GM18907 (cell line): ENCODE measurements around the gene SCML2.
"Not testable (repeated sequence)": the region's sequence is repeated elsewhere in the genome, so short reads cannot be mapped to it uniquely, and the experiment has no call there.

Experiments used
- ATAC-seq: cut with Tn5 transposase; IDR thresholded peaks from one replicate; pipeline ENCODE4 v1.9.1; 2021; ENCODE audit warnings: mild to moderate bottlenecking, moderate library complexity; ENCODE audit not compliant: unreplicated experiment

SCML2 gene

GRCh38 chrX:18272222-18272621 is 82.3 kb downstream of the SCML2 start:
- no peak for ATAC-seq

GRCh38 chrX:18271725-18272124 is 82.8 kb downstream of the SCML2 start:
- ATAC-seq: no peak

GRCh38 chrX:18271309-18271708 is 83.2 kb downstream of the SCML2 start:
- ATAC-seq: no peak

GRCh38 chrX:18255059-18255458 is 99.4 kb downstream of the SCML2 start:
- ATAC-seq: no peak

DNA sequence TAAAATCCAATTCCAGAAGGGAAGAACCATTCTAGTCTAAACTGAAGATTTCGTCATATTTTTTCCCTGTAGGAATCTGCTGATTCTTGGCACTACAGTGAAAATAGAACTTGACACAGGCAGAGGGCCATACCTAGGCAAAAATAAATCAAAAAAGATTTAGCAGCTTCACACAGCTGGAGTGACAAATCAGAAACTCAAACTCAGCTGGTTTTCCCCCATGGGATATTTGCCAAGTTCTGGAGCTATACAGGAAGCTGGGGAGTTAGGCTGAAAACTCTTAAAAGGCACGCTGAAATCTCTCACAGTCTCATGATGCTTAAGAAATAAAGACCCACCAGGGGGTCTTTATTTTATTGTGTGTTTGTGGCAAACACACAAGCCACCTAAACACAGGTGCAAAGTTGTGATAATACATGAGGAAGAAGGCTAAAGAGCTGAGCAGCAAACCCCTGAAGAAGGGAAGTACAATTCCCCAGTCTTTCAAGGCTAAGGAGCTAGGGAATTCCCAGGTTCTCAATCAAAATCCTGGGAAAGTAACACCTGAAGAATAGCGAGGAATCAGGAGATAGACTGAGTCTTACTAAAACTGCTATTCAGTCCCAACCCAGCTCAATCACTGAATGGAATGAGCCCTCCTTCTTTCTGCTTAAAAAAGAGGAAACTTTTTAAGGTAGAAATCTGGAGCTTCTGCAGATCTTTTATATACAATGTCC is 101.7 kb downstream of the SCML2 start:
- no peak for ATAC-seq

- not testable (repeated sequence) for ATAC-seq
Observed at GRCh38 chrX:18229646-18230045, 124.8 kb downstream of the SCML2 start.

DNA sequence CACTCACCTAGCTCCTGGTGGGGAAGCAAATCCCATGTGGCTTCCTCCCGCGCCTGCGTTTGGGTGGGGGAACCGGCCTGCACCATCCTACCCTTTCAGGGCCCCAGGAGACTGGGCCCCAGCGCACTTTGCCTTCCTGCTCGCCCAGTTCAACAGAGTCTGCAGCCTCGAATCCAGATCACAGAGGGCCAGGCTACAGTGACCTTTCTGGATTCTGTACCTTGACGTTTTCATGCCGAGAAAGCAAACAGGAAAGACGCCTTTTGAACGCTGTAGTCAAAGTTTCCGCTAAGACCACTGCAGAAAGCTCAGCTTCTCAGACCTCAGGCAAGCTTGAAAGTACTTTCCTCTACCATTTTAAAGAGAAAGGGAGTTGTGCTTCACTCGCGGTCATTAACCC is 126.4 kb downstream of the SCML2 start:
- no peak for ATAC-seq

DNA sequence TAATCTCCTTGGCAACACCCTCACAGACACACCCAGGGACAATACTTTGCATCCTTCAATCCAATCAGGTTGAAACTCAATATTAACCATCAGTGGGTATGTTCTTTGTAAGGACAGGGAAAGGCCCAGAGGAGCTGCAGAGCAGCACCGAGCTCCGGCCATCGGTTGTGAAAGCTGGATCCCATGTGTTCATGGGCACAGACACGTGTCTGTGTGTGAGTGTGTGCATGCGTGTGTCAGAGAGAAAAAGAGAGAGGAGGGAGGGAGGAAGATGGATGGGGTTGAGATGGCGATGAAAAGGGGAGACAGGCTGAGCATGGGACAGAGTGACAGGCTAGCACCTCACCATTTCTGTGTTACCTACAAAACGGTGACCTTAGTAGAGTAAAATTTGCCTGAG is 127.0 kb downstream of the SCML2 start:
- ATAC-seq: no peak

DNA sequence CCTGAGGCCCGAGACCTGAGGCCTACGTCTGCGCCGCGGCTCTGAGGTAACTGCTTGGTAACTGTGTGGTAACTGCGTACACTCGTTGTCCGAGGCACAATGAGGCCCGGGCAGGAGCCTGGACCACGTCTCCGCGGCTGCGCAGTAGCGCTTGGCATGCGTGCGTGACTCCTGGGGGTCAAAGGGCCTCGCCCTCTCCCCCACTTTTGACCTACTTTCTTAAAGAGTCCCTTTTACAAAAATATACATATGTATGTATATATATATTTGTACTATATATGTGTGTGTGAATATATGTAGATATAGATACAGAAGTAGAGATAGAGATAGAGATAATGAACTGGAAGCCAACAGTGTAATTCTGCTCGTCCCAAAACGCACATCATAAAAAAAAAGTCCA is 133.7 kb downstream of the SCML2 start, which contains the start of gene BEND2:
Gene BEND2 (minus strand): TSS at position 101 of the 400 bp plus-strand sequence. CDS start 136 bp downstream, outside the sequence.
- no peak for ATAC-seq

- no peak for ATAC-seq
Observed at GRCh38 chrX:18210470-18210869, 144.0 kb downstream of the SCML2 start.

GRCh38 chrX:18206657-18207056 is 147.8 kb downstream of the SCML2 start:
- ATAC-seq: no peak

- no peak for ATAC-seq
Observed at GRCh38 chrX:18203631-18204030, 150.9 kb downstream of the SCML2 start.

DNA sequence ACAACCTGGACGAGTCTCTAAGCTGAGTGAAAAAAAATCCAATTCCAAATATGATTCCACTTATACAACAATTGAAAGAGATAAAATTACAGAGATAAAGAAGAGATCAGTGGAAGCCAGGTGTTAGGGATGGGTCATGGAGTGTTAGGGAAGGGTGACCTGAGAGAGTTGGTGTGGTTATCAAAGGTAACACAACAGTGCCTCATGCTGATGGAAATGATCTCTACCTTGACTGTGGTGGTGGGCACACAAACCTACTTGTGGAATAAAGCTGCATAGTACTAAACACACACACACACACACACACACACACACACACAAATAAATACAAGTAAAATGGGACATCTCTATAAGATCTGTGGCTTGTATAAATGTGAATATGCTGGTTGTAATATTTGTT is 159.8 kb downstream of the SCML2 start:
- no peak for ATAC-seq
